22Rv1 (cell line): ENCODE measurements around the gene SLC30A10.

ENCODE experiments used
- ZFX ChIP-seq: fragments of 450-650 bp; IDR thresholded peaks from 2 replicates; pipeline ENCODE4 v1.6.1; 2017; ENCODE audit warnings: antibody characterized with exemption, borderline replicate concordance
- TF ChIP-seq, protein P1 (sequence below): fragments of 450-650 bp; IDR thresholded peaks from 2 replicates; pipeline ENCODE4 v1.5.1; 2017; ENCODE audit warnings: mild to moderate bottlenecking

DNA sequence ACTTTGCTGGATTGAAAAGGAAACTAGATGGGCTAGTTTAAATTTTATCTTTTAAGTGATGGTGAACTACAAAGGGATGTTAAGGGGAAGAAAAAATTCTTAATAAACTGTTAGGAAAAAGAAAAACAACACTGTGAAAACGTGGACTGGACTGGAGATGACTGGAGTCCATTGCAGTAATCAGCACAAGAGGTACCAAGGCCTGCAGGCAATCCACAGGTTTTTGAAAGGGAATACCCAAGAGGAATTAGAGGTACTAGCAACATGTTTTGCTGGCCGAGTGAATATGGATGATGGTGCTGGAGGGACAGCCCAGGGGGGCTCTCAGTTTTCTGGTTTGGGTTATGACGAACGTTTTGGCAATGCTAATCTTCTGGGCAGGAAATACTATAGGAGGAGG lies 39.0 kb upstream of the SLC30A10 start:
- TF ChIP-seq, protein P1, sequence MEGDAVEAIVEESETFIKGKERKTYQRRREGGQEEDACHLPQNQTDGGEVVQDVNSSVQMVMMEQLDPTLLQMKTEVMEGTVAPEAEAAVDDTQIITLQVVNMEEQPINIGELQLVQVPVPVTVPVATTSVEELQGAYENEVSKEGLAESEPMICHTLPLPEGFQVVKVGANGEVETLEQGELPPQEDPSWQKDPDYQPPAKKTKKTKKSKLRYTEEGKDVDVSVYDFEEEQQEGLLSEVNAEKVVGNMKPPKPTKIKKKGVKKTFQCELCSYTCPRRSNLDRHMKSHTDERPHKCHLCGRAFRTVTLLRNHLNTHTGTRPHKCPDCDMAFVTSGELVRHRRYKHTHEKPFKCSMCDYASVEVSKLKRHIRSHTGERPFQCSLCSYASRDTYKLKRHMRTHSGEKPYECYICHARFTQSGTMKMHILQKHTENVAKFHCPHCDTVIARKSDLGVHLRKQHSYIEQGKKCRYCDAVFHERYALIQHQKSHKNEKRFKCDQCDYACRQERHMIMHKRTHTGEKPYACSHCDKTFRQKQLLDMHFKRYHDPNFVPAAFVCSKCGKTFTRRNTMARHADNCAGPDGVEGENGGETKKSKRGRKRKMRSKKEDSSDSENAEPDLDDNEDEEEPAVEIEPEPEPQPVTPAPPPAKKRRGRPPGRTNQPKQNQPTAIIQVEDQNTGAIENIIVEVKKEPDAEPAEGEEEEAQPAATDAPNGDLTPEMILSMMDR: no peak
- TF ChIP-seq ZFX: no peak
